ENCODE results near the gene SLC25A14.

DNA sequence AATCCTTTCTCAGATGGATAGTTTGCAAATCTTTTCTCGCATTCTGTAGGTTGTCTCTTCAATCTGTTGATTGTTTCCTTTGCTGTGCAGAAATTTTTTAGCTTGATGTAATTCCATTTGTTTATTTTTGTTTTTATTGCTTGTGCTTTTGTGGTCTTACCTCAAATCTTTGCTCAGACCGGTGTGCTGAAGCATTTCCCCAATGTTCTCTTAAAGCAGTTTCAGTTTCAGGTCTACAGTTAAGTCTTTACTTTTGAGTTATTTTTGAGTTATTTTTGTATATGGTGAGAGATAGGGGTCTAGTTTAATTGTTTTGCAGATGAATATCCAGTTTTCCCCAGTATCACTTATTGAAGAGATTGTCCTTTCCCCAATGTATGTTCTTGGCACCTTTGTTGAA is 18.2 kb upstream of the SLC25A14 start:
- no peak for TF ChIP-seq POLR2A (IDR thresholded peaks at IDR 0.05)
- TF ChIP-seq, protein P1, sequence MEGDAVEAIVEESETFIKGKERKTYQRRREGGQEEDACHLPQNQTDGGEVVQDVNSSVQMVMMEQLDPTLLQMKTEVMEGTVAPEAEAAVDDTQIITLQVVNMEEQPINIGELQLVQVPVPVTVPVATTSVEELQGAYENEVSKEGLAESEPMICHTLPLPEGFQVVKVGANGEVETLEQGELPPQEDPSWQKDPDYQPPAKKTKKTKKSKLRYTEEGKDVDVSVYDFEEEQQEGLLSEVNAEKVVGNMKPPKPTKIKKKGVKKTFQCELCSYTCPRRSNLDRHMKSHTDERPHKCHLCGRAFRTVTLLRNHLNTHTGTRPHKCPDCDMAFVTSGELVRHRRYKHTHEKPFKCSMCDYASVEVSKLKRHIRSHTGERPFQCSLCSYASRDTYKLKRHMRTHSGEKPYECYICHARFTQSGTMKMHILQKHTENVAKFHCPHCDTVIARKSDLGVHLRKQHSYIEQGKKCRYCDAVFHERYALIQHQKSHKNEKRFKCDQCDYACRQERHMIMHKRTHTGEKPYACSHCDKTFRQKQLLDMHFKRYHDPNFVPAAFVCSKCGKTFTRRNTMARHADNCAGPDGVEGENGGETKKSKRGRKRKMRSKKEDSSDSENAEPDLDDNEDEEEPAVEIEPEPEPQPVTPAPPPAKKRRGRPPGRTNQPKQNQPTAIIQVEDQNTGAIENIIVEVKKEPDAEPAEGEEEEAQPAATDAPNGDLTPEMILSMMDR (IDR thresholded peaks at IDR 0.05) = no peak
